HCT116 (cell line): ENCODE measurements around the gene RIN3. TPM values are rescaled to one million over a fixed set of nuclear protein-coding genes. Genes with fewer than 3 reads are reported as not detected.

Experiments used
- ATAC-seq: fragments of 200-7000 bp; cut with Tn5 transposase; 2 replicates; pipeline ENCODE4 v1.9.1; 2020; ENCODE audit warnings: mild to moderate bottlenecking, moderate library complexity
- BruUV-seq: library from RNA; stranded (reverse); fragments of 400-500 nt; replicated peaks from 2 replicates; lab custom pipeline; 2021; lab: Mats Ljungman, UMichigan
- CTCF ChIA-PET: fragments of 300-600 bp; sonication (Branson Sonifier 250); formaldehyde crosslinking; loops from one replicate; lab custom pipeline; 2021; ENCODE audit warnings: antibody characterized with exemption; lab: Charles Lee
- POLR2A ChIA-PET: fragments of 300-600, 350-600 bp; sonication (Branson Sonifier 250); formaldehyde crosslinking; loops from one replicate; lab custom pipeline; 2021; ENCODE audit warnings: antibody characterized with exemption; lab: Charles Lee
- RAD21 ChIA-PET, 2 experiments: fragments of 300-600 bp; sonication (Branson Sonifier 250); formaldehyde crosslinking; loops; one replicate each; lab custom pipeline; 2023; ENCODE audit warnings: low total read pairs in 2 of 2; ENCODE audit not compliant: uncharacterized antibody in 2 of 2, unreplicated experiment in 2 of 2, low non-redundant PET in 1 of 2; lab: Charles Lee
- DNase-seq: peaks from one replicate; pipeline ENCODE4 v3.0.0-alpha.2; 2010; ENCODE audit warnings: low read depth, low spot score
- H2AFZ ChIP-seq: fragments of 200-600 bp; shearing (Covaris generic), sonication (generic); 2 replicates; pipeline ENCODE4 v1.6.1; 2017; ENCODE audit warnings: low read depth, mixed run types, mixed read lengths, antibody characterized with exemption, low read length; ENCODE audit not compliant: poor library complexity, severe bottlenecking
- H3K27ac ChIP-seq: 2 replicates; pipeline ENCODE4 v1.5.1; 2012; ENCODE audit warnings: low read depth, low read length
- H3K27me3 ChIP-seq: fragments of 200-600 bp; sonication (generic); 2 replicates; pipeline ENCODE4 v1.6.1; 2016; ENCODE audit warnings: mixed run types, low read length, mixed read lengths; ENCODE audit not compliant: insufficient read depth
- H3K36me3 ChIP-seq, 2 experiments: fragments of 200-500 bp in 1 of 2; fragments of 200-600 bp in 1 of 2; sonication (Bioruptor generic) in 1 of 2; sonication (generic) in 1 of 2; 2 replicates each; pipeline versions ENCODE4 v1.5.1 to v1.6.1; 2014 to 2016; ENCODE audit warnings: low read length in 2 of 2, inconsistent platforms in 1 of 2, mixed read lengths in 1 of 2, mixed run types in 1 of 2; ENCODE audit not compliant: insufficient read depth in 2 of 2, control insufficient read depth in 1 of 2
- H3K4me1 ChIP-seq, 2 experiments: fragments of 200-600 bp in 1 of 2; sonication (generic) in 1 of 2; 2 replicates each; pipeline versions ENCODE4 v1.5.1 to v1.6.1; 2012 to 2017; ENCODE audit warnings: low read length in 2 of 2, inconsistent platforms in 1 of 2, mild to moderate bottlenecking in 1 of 2, mixed read lengths in 1 of 2, mixed run types in 1 of 2, moderate library complexity in 1 of 2; ENCODE audit not compliant: insufficient read depth in 2 of 2, control insufficient read depth in 1 of 2
- H3K4me2 ChIP-seq: fragments of 200-600 bp; sonication (generic); 2 replicates; pipeline ENCODE4 v1.6.1; 2017; ENCODE audit warnings: mixed run types, low read length, mixed read lengths
- H3K4me3 ChIP-seq, 2 experiments: fragments of 200-600 bp in 1 of 2; sonication (generic) in 1 of 2; replicated peaks in 1 of 2; 2 replicates each; pipeline ENCODE4 v1.5.1; 2011 to 2016; ENCODE audit warnings: low read length in 2 of 2, control low read depth in 1 of 2, low read depth in 1 of 2, mild to moderate bottlenecking in 1 of 2, mixed read lengths in 1 of 2, mixed run types in 1 of 2
- H3K79me2 ChIP-seq: fragments of 200-600 bp; sonication (generic); 2 replicates; pipeline ENCODE4 v1.6.1; 2017; ENCODE audit warnings: mild to moderate bottlenecking, mixed run types, low read length, moderate library complexity, mixed read lengths; ENCODE audit not compliant: insufficient read depth
- H3K9ac ChIP-seq: fragments of 200-600 bp; sonication (generic); 2 replicates; pipeline ENCODE4 v1.6.1; 2016; ENCODE audit warnings: low read length, mixed read lengths
- H3K9me2 ChIP-seq: fragments of 200-600 bp; sonication (generic), shearing (Covaris generic); 2 replicates; pipeline ENCODE4 v1.6.1; 2017; ENCODE audit warnings: mixed run types, mild to moderate bottlenecking, moderate library complexity; ENCODE audit not compliant: insufficient read depth
- H3K9me3 ChIP-seq, 2 experiments: fragments of 200-500 bp in 1 of 2; fragments of 200-600 bp in 1 of 2; sonication (Bioruptor generic) in 1 of 2; sonication (generic) in 1 of 2; 2 replicates each; pipeline ENCODE4 v1.6.1; 2014 to 2017; ENCODE audit warnings: low read length in 2 of 2, mixed read lengths in 2 of 2, inconsistent platforms in 1 of 2, low read depth in 1 of 2, mild to moderate bottlenecking in 1 of 2, mixed run types in 1 of 2, moderate library complexity in 1 of 2; ENCODE audit not compliant: control insufficient read depth in 1 of 2, insufficient read depth in 1 of 2
- H4K20me1 ChIP-seq: fragments of 200-600 bp; sonication (generic), shearing (Covaris generic); 2 replicates; pipeline ENCODE4 v1.6.1; 2017; ENCODE audit warnings: mixed run types, mild to moderate bottlenecking, moderate library complexity; ENCODE audit not compliant: insufficient read depth
- CEBPB ChIP-seq: IDR thresholded peaks from 2 replicates; pipeline ENCODE4 v1.6.1; 2012; ENCODE audit warnings: low read depth
- EGR1 ChIP-seq: IDR thresholded peaks from 2 replicates; pipeline ENCODE4 v1.6.1; 2012; ENCODE audit warnings: low read depth
- ELF1 ChIP-seq: IDR thresholded peaks from 2 replicates; pipeline ENCODE4 v1.6.1; 2012; ENCODE audit warnings: low read depth, borderline replicate concordance
- EZH2phosphoT487 ChIP-seq: fragments of 200-600 bp; IDR thresholded peaks from 2 replicates; pipeline ENCODE4 v1.6.1; 2018; ENCODE audit warnings: antibody characterized with exemption, borderline replicate concordance
- FOSL1 ChIP-seq: IDR thresholded peaks from 2 replicates; pipeline ENCODE4 v1.6.1; 2012; ENCODE audit warnings: low read depth
- JUND ChIP-seq: IDR thresholded peaks from 2 replicates; pipeline ENCODE4 v1.6.1; 2012
- POLR2AphosphoS5 ChIP-seq: IDR thresholded peaks from 2 replicates; pipeline ENCODE4 v1.6.1; 2011; ENCODE audit warnings: mild to moderate bottlenecking, low read depth, low read length, moderate library complexity
- SIN3A ChIP-seq: IDR thresholded peaks from 2 replicates; pipeline ENCODE4 v1.6.1; 2012; ENCODE audit warnings: low read depth
- SP1 ChIP-seq: IDR thresholded peaks from 2 replicates; pipeline ENCODE4 v1.6.1; 2012; ENCODE audit warnings: low read depth
- SRF ChIP-seq: IDR thresholded peaks from 2 replicates; pipeline ENCODE4 v1.6.1; 2012; ENCODE audit warnings: low read depth
- TCF7L2 ChIP-seq: IDR thresholded peaks from 2 replicates; pipeline ENCODE4 v1.7.0; 2011; ENCODE audit warnings: borderline replicate concordance, inconsistent platforms; ENCODE audit not compliant: insufficient read depth, insufficient read length; ENCODE audit errors: extremely low read depth
- YY1 ChIP-seq: IDR thresholded peaks from 2 replicates; pipeline ENCODE4 v1.6.1; 2011; ENCODE audit warnings: low read length, low read depth, moderate library complexity, mild to moderate bottlenecking; ENCODE audit not compliant: insufficient replicate concordance; ENCODE audit errors: extremely low read depth
- ZFX ChIP-seq: fragments of 450-650 bp; IDR thresholded peaks from 2 replicates; pipeline ENCODE4 v1.6.1; 2017
- intact Hi-C: fragments of 100-400 bp; cut with micrococcal nuclease; formaldehyde crosslinking; loops from 2 replicates; pipeline ENCODE4 v1.10.0; 2022
- total RNA-seq: library from RNA; stranded (reverse); gene quantifications from one replicate; pipeline ENCODE4 v1.2.1, GENCODE V29; 2021; ENCODE audit not compliant: unreplicated experiment
- TF ChIP-seq, protein P1 (sequence below): IDR thresholded peaks from 2 replicates; pipeline ENCODE4 v1.6.1; 2012
- TF ChIP-seq, protein P2 (sequence below), 3 experiments: fragments of 200-600 bp in 1 of 3; sonication (generic) in 1 of 3; IDR thresholded peaks in 2 of 3; conservative IDR thresholded peaks in 1 of 3; 2 replicates each; pipeline ENCODE4 v1.5.1; 2012 to 2017; ENCODE audit warnings: low read depth in 2 of 3, low read length in 2 of 3, antibody characterized with exemption in 1 of 3, borderline replicate concordance in 1 of 3, control low read depth in 1 of 3, mild to moderate bottlenecking in 1 of 3, mixed read lengths in 1 of 3, mixed run types in 1 of 3, moderate library complexity in 1 of 3; ENCODE audit not compliant: insufficient read depth in 1 of 3
- TF ChIP-seq, protein P3 (sequence below): IDR thresholded peaks from 2 replicates; pipeline ENCODE4 v1.6.1; 2011; ENCODE audit warnings: mild to moderate bottlenecking, low read length, moderate library complexity; ENCODE audit not compliant: insufficient replicate concordance; ENCODE audit errors: extremely low read depth
- TF ChIP-seq, protein P4 (sequence below): IDR thresholded peaks from 2 replicates; pipeline ENCODE4 v1.6.1; 2012; ENCODE audit warnings: low read depth
- TF ChIP-seq, protein P5 (sequence below): IDR thresholded peaks from 2 replicates; pipeline ENCODE4 v1.6.1; 2012

The RIN3 gene
- total RNA-seq, 1 experiment from 2014 or later = 22.2 TPM

DNA sequence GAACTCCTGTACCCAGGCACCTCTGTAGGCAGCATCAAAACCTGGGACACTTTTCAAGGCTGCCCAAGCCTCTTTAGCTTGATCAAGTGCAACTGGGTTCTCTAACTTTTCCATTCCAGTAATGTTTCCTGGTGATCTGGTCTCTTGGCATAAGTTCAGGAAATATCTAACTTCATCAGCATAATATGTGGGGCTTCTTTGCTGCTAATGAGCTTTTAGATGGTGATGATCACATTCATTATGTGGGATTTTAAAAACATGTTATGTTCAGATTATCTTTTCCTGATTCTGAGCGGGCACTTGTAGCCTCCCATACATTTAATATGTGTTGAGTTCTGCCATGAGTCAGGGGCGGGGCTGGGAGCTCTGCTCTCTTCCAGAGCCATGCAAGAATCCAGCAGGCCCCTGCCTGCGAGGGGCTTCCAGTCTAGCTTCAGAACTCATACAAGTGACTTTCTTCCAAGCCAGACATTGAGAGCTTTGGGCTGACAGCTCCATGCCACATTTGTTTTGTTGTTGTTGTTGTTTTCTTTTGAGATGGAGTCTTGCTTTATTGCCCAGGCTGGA lies 39.5 kb upstream of the RIN3 start:
- RAD21 ChIA-PET = no interaction called here
- DNase-seq = no peak
- H3K4me2 ChIP-seq = no peak overlapping the region

More for the DNA sequence above, 39.5 kb upstream of the RIN3 start:
- H3K27me3 ChIP-seq = no peaks in the 10 kb centered on the region
- H3K4me3 ChIP-seq = no peak overlapping the region
- no peaks in the 10 kb centered on the region for H3K9me2 ChIP-seq
- H3K4me1 ChIP-seq = peaks cover 34 to 48% of the 10 kb centered on the region in 2 experiments
- TF ChIP-seq YY1 = no peak
- no peak for TF ChIP-seq SIN3A
- no peak for TF ChIP-seq SRF
- TF ChIP-seq CEBPB = no peak
- no peak for TF ChIP-seq FOSL1
- no peak for TF ChIP-seq TCF7L2
- TF ChIP-seq, protein P1, sequence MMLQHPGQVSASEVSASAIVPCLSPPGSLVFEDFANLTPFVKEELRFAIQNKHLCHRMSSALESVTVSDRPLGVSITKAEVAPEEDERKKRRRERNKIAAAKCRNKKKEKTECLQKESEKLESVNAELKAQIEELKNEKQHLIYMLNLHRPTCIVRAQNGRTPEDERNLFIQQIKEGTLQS = no peak
- TF ChIP-seq EGR1 = no peak
- no peak for TF ChIP-seq EZH2phosphoT487
- no peak for TF ChIP-seq ZFX
- TF ChIP-seq SP1 = no peak
- TF ChIP-seq POLR2AphosphoS5 = no peak
- TF ChIP-seq, protein P2, sequence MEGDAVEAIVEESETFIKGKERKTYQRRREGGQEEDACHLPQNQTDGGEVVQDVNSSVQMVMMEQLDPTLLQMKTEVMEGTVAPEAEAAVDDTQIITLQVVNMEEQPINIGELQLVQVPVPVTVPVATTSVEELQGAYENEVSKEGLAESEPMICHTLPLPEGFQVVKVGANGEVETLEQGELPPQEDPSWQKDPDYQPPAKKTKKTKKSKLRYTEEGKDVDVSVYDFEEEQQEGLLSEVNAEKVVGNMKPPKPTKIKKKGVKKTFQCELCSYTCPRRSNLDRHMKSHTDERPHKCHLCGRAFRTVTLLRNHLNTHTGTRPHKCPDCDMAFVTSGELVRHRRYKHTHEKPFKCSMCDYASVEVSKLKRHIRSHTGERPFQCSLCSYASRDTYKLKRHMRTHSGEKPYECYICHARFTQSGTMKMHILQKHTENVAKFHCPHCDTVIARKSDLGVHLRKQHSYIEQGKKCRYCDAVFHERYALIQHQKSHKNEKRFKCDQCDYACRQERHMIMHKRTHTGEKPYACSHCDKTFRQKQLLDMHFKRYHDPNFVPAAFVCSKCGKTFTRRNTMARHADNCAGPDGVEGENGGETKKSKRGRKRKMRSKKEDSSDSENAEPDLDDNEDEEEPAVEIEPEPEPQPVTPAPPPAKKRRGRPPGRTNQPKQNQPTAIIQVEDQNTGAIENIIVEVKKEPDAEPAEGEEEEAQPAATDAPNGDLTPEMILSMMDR (IDR thresholded peaks at IDR 0.05 in 2 of 3, conservative IDR thresholded peaks at IDR 0.05 in 1 of 3; ENCODE audit: borderline replicate concordance in 1 of 3, insufficient read depth in 1 of 3, low read depth in 2 of 3, low read length in 2 of 3) = no peak
- TF ChIP-seq, protein P3, sequence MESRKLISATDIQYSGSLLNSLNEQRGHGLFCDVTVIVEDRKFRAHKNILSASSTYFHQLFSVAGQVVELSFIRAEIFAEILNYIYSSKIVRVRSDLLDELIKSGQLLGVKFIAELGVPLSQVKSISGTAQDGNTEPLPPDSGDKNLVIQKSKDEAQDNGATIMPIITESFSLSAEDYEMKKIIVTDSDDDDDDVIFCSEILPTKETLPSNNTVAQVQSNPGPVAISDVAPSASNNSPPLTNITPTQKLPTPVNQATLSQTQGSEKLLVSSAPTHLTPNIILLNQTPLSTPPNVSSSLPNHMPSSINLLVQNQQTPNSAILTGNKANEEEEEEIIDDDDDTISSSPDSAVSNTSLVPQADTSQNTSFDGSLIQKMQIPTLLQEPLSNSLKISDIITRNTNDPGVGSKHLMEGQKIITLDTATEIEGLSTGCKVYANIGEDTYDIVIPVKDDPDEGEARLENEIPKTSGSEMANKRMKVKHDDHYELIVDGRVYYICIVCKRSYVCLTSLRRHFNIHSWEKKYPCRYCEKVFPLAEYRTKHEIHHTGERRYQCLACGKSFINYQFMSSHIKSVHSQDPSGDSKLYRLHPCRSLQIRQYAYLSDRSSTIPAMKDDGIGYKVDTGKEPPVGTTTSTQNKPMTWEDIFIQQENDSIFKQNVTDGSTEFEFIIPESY = no peak
- TF ChIP-seq, protein P4, sequence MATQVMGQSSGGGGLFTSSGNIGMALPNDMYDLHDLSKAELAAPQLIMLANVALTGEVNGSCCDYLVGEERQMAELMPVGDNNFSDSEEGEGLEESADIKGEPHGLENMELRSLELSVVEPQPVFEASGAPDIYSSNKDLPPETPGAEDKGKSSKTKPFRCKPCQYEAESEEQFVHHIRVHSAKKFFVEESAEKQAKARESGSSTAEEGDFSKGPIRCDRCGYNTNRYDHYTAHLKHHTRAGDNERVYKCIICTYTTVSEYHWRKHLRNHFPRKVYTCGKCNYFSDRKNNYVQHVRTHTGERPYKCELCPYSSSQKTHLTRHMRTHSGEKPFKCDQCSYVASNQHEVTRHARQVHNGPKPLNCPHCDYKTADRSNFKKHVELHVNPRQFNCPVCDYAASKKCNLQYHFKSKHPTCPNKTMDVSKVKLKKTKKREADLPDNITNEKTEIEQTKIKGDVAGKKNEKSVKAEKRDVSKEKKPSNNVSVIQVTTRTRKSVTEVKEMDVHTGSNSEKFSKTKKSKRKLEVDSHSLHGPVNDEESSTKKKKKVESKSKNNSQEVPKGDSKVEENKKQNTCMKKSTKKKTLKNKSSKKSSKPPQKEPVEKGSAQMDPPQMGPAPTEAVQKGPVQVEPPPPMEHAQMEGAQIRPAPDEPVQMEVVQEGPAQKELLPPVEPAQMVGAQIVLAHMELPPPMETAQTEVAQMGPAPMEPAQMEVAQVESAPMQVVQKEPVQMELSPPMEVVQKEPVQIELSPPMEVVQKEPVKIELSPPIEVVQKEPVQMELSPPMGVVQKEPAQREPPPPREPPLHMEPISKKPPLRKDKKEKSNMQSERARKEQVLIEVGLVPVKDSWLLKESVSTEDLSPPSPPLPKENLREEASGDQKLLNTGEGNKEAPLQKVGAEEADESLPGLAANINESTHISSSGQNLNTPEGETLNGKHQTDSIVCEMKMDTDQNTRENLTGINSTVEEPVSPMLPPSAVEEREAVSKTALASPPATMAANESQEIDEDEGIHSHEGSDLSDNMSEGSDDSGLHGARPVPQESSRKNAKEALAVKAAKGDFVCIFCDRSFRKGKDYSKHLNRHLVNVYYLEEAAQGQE = no peak
- TF ChIP-seq ELF1 = no peak
- TF ChIP-seq JUND = no peak
- TF ChIP-seq, protein P5, sequence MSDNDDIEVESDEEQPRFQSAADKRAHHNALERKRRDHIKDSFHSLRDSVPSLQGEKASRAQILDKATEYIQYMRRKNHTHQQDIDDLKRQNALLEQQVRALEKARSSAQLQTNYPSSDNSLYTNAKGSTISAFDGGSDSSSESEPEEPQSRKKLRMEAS = no peak
- H3K9ac ChIP-seq = no peak overlapping the region
- no peaks in the 10 kb centered on the region for H3K79me2 ChIP-seq
- ChIA-PET POLR2A (no interaction called here), CTCF (no interaction called here)
- intact Hi-C loops = loop anchor here (2.0 to 10.0 kb wide), 2 partner anchors 37 to 211 kb away; no protein-coding TSS in a partner anchor
- H3K36me3 ChIP-seq = no peaks in the 10 kb centered on the region
- no peak for ATAC-seq
- H4K20me1 ChIP-seq = no peaks in the 10 kb centered on the region
- H3K9me3 ChIP-seq = no peaks in the 10 kb centered on the region
- H3K27ac ChIP-seq = no peak overlapping the region
- BruUV-seq = no TSS peak
- H2AFZ ChIP-seq = peak overlapping the region; percentile 20
